Spinal cord (tissue), 10 donors: ENCODE measurements around the gene SNX19. TPM values are rescaled to one million over a fixed set of nuclear protein-coding genes. Genes with fewer than 3 reads are reported as not detected.

ENCODE experiments used
- DNase-seq, 6 donors: peaks; one replicate each; pipeline versions ENCODE4 v3.0.0 to v3.0.0-alpha.2; 2013 to 2015; ENCODE audit warnings: low spot score in 6 of 6, low read depth in 4 of 6
- H3K27ac ChIP-seq: one replicate; pipeline ENCODE4 v1.5.1; 2013; ENCODE audit warnings: low read depth, low read length, control low read depth
- H3K27me3 ChIP-seq: one replicate; pipeline ENCODE4 v1.6.1; 2013; ENCODE audit warnings: low read length; ENCODE audit not compliant: control insufficient read depth, insufficient read depth
- H3K36me3 ChIP-seq: one replicate; pipeline ENCODE4 v1.6.1; 2013; ENCODE audit warnings: low read length; ENCODE audit not compliant: control insufficient read depth, insufficient read depth
- H3K4me1 ChIP-seq: one replicate; pipeline ENCODE4 v1.6.1; 2013; ENCODE audit warnings: low read length; ENCODE audit not compliant: control insufficient read depth, insufficient read depth
- H3K4me3 ChIP-seq: one replicate; pipeline ENCODE4 v1.5.1; 2013; ENCODE audit warnings: low read depth, low read length, control low read depth
- H3K9me3 ChIP-seq: one replicate; pipeline ENCODE4 v1.6.1; 2013; ENCODE audit warnings: low read length; ENCODE audit not compliant: control insufficient read depth, insufficient read depth
- WGBS: methylation state at CpG from one replicate; pipeline ENCODE4 v1.1.5; 2013; ENCODE audit warnings: missing lambda C conversion rate; ENCODE audit not compliant: insufficient coverage; 5-methylcytosine and 5-hydroxymethylcytosine counted together
- polyA plus RNA-seq, 2 donors: library from polyadenylated mRNA; unstranded; fragments of 120-200 nt; gene quantifications; one replicate each; pipeline ENCODE4 v1.2.1, GENCODE V29; 2013; ENCODE audit not compliant: insufficient read length in 2 of 2
- total RNA-seq, 2 donors: library from RNA; depleted of rRNA in 1 of 2; stranded (reverse); fragments of 120-200 nt in 1 of 2; fragments of >200 nt in 1 of 2; gene quantifications; one replicate each; pipeline versions ENCODE4 v1.2.3 to v1.2.4, GENCODE V29; 2013 to 2014
- donor health status: healthy.

Gene SNX19
- total and polyA plus RNA-seq, 4 donors: 47.1 to 64.4 (median 53.3) TPM

DNA sequence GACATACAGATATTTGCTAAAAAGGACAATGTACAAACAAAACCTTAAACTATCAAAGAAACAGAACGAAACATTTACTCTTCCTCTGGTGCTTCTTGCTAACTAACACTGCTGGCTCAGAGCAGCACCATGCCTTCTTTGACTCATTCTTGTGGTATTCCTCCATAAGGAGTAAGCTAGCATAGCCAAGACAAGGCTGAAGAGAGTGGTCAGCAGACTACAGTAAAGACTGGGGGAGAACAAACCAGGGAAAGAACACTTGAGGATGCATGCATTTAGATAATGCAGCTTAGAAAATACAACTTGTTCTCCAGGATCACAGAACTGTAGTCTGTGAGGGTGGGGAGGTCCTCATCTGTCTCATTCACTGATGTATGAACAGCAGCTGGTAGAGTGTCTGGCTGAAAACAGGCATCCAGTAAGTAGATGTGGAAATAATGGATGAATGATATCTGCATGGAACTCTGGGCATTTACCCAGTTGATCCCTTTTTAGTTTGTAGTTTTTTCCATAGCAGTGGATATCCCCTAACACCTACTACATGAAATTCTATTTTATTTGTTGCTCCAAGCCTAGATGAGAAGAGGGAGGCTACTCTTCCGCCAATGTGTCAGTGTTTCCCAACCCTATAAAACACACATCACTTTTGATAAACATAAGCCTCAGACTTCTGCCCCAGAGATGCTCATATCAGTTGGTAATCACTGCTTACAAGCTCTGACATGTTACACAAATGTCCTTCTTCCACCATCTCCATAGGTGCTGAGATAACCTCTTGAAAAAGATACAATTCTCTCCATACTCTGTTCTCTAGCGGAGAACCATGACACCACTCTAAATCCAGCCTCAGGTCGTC lies 7.3 kb downstream of the SNX19 start:
- H3K4me3 ChIP-seq: no peak overlapping the region
- DNase-seq: no peak
- no peaks in the 10 kb centered on the region for H3K27me3 ChIP-seq
- H3K4me1 ChIP-seq: no peaks in the 10 kb centered on the region
- no peak overlapping the region for H3K27ac ChIP-seq
- H3K36me3 ChIP-seq: peaks cover 32% of the 10 kb centered on the region
- H3K9me3 ChIP-seq: no peaks in the 10 kb centered on the region
- 90% methylated on average over 4 of the region's 4 CpGs for WGBS

DNA sequence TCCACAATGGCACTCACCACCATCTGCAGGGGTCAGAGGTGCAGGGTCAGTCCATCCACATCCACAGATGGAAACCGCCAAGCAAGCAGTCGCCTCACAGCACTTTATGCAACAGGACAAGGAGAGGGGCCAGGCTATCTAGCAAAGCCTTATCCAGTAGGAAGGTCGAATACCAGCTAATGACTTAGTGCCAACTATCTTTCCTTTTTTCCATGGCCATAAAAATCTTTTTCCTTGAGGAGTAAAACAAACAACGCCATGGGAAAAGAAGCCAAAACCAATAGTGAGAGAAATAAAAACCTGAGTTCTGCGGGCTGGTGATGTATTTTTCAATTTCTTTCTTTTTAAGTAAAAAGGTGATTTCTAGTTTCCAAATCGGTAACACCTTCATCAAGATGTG lies 8.2 kb downstream of the SNX19 start:
- DNase-seq: no peak
- Histone ChIP-seq H3K36me3 (peaks cover 35% of the 10 kb centered on the region), H3K27ac (no peak overlapping the region), H3K4me1 (no peaks in the 10 kb centered on the region), H3K9me3 (no peaks in the 10 kb centered on the region), H3K4me3 (no peak overlapping the region), H3K27me3 (no peaks in the 10 kb centered on the region)
- WGBS: 100% methylated on average over 3 of the region's 6 CpGs

DNA sequence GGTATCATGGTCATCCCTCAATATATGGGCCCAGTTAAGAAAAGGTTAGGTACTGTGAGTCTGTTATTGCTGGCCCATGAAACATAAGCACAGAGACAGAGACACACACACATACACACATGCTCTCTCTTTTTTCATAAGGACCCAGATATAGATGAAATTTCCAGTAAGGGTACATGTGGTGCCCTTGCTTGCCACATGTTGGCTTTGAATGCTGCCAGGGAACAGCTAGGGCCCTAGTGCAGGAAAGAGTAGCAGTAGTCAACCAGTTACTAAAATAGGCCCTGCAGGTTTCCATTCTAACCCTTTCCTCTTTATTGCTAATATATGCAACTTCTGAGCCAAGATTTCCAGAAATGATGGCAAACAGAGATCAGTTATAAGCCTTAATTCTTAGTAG lies 9.1 kb downstream of the SNX19 start:
- Histone ChIP-seq H3K27ac (no peak overlapping the region), H3K4me3 (no peak overlapping the region), H3K4me1 (no peaks in the 10 kb centered on the region), H3K9me3 (no peaks in the 10 kb centered on the region), H3K27me3 (no peaks in the 10 kb centered on the region), H3K36me3 (peaks cover 38% of the 10 kb centered on the region)
- DNase-seq: peak in 1 of 6 donors; percentile 13

DNA sequence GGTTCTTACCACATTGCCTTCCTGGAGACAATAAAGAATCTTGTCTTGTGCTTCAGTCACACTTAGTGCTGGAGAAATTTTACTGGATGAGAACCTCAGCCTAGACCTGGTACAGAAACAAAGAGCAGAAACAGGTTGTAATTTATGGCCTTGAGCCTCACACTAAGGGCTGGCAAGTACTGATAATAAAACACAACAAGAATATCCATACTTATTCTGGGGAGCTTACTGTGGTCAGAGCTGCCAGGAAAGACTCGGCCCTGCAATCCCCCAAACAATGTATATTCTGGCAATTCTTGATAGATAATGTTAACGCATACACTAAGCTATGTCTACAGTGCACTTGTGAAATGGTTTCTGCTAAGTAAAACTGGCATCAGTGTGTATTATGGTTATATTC lies 9.7 kb downstream of the SNX19 start:
- no CpG with 5 or more reads among the region's 2 CpGs for WGBS
- H3K27ac ChIP-seq: no peak overlapping the region
- H3K9me3 ChIP-seq: no peaks in the 10 kb centered on the region
- H3K4me3 ChIP-seq: no peak overlapping the region
- no peaks in the 10 kb centered on the region for H3K4me1 ChIP-seq
- H3K27me3 ChIP-seq: no peaks in the 10 kb centered on the region
- peaks cover 37% of the 10 kb centered on the region for H3K36me3 ChIP-seq
- DNase-seq: no peak

DNA sequence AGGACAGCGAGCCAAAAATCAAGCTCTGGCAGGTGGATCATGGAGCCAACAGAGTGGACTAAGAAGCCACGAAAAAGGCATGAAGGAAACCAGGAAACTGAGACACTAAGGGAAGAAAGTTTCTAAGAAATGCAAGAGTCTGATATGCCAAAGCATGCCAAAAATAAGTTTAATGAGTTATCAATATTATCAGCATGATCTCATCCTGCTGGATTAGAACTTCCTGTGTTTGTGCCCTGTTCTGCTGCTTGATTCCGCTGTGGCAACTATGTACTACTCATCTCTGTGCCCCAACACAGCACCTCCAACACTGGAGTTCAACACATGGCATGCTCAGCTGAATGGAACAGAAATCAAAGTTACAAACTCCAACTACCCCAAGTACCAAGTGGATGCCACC lies 10.8 kb downstream of the SNX19 start:
- no peaks in the 10 kb centered on the region for H3K4me1 ChIP-seq
- H3K4me3 ChIP-seq: no peak overlapping the region
- WGBS: 100% methylated on average over 3 of the region's 3 CpGs
- no peaks in the 10 kb centered on the region for H3K27me3 ChIP-seq
- peaks cover 31% of the 10 kb centered on the region for H3K36me3 ChIP-seq
- DNase-seq: no peak
- H3K9me3 ChIP-seq: no peaks in the 10 kb centered on the region
- no peak overlapping the region for H3K27ac ChIP-seq

DNA sequence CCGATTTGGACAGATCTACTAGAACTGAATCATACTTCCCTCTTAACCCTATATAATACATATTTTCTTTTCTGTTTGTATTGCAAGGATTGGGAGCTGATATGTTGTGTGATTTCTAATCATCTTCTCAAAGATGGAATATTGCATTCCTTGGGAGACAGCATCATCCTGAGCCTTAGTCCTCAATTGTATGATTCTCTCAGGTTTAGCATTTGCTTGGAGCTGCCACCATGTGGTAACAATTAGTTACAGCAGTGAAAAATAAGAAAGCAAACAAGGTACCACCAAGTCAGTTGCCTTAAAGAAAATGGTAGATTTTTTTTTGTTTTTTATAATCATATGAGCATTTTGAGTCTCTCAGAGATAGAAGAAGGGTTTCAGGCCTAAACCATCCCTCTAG lies 11.9 kb downstream of the SNX19 start:
- no peak overlapping the region for H3K4me3 ChIP-seq
- no peaks in the 10 kb centered on the region for H3K4me1 ChIP-seq
- no peaks in the 10 kb centered on the region for H3K27me3 ChIP-seq
- H3K9me3 ChIP-seq: no peaks in the 10 kb centered on the region
- no CpG with 5 or more reads among the region's 1 CpG for WGBS
- H3K36me3 ChIP-seq: peaks cover 28% of the 10 kb centered on the region
- DNase-seq: peak in 1 of 6 donors; percentile 34
- no peak overlapping the region for H3K27ac ChIP-seq

DNA sequence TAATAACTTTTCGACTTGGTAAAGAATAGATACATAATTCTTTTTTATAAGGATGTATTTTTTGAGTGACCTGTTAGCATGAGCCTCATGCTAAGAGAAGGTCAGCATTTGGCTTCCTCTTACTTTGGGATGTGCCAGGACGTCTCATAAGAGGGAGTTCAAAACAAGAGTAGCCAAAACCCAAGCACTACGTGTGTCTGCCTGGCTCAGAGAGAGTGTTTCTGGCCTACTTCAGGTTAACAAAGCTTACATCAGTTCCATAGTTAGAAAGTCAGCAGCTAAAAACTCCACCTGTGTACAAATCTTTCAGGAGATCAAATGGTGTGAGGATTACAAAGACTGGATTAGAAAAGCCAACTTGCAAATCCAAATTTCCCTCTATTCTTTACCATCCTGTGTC lies 13.9 kb downstream of the SNX19 start:
- H3K4me3 ChIP-seq: no peak overlapping the region
- no peak overlapping the region for H3K27ac ChIP-seq
- WGBS: 67% methylated on average over 1 of the region's 3 CpGs
- peaks cover 26% of the 10 kb centered on the region for H3K36me3 ChIP-seq
- H3K4me1 ChIP-seq: no peaks in the 10 kb centered on the region
- no peak for DNase-seq
- no peaks in the 10 kb centered on the region for H3K9me3 ChIP-seq
- no peaks in the 10 kb centered on the region for H3K27me3 ChIP-seq

DNA sequence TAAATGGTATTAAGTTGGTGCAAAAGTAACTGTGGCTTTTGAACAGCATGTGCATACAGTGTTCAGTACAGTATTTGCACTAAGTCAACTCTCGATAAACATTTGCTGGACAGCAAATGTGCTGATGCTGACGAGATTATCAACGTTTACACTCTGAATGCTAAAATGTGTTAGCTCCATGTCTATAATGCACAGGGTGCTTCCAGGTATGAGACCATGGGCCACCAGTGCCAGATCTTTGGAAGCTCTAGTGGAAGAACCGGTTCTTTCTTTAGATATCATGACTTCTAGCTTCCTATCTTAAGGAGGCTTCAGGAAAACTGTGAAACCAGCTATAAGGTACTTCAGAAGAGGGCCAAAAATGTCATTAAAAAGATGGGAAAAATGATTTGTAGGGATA lies 17.2 kb downstream of the SNX19 start:
- H3K4me1 ChIP-seq: no peaks in the 10 kb centered on the region
- H3K4me3 ChIP-seq: no peak overlapping the region
- H3K9me3 ChIP-seq: no peaks in the 10 kb centered on the region
- no peaks in the 10 kb centered on the region for H3K27me3 ChIP-seq
- no peak for DNase-seq
- 98% methylated on average over 3 of the region's 4 CpGs for WGBS
- peaks cover 34% of the 10 kb centered on the region for H3K36me3 ChIP-seq
- no peak overlapping the region for H3K27ac ChIP-seq

DNA sequence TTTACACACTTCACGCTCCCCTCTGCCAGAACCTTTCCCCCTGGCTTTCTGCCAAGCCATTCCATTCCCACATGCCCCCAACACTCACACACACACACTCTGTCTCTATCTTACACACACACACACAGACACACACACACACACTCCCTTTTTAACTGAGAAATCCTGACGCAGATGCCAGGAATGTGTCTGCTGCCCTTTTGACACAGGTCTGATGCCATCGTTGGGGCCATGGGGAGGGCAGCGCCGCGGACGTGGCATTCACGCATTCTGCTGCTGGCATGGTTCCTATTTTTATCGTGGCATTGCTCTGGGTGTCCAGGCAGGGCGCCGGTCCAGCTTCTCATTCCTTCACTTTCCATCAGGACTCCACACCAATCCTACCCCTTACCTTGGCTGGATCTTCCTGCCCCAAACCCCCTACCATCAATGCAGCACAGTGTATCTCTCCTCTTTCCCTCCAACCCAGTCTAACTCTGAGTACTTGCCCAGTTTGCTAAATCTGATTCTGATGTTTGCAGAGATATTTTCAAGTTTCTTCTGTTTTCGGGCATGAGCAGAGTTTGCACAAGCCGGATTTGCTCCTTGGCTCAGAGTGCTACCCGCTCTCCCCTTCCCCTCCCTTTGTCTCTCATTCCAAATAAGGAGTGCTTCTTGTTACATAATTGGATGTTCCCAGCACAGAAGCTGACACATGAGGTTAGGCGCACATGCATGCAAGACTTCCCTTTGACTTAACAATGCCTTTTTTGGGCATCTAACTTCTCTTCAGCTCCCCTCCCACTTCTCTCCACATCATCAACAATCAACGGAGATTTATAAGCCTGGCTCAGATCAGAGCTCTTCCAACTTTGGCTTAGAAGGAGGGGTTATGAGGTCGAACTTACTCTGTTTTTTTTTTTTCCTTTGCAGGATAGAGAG lies 18.8 kb downstream of the SNX19 start:
- Histone ChIP-seq H3K4me1 (no peaks in the 10 kb centered on the region), H3K36me3 (peaks cover 30% of the 10 kb centered on the region), H3K27me3 (no peaks in the 10 kb centered on the region), H3K9me3 (no peaks in the 10 kb centered on the region), H3K27ac (peak overlapping the region; percentile 50), H3K4me3 (no peak overlapping the region)
- WGBS: 57% methylated on average over 13 of the region's 17 CpGs
- DNase-seq: peak in 1 of 6 donors; percentile 37
